ENCODE results near the gene GNAZ.

The GNAZ gene

GRCh38 chr22:23138584-23139435 is 68.5 kb downstream of the GNAZ start:
- intact Hi-C loops (cut with DNase I; ENCODE audit: low total_unique reads), result no loop called here

DNA sequence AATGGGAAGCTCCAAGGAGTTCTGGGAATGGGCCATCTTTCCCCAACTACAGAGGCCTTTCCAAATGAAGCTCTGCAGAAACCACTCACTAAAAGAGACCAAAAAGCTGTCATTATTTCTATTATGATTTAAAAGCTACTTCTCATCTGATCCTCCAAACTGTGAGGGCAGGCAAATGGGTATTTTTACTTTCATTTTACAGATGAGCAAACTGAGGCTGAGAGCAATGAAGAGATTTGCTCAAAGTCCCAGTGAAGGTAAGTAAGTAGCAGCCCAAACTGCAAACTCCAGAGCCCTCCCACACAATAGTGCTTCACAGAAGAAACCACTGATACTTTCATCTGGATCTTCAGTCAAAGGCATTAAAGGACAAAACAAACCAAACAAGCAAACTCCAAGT is 70.1 kb downstream of the GNAZ start:
- Histone ChIP-seq H3K27me3 (no peaks in the 10 kb centered on the region), H3K4me1 (peaks cover 0 to 25% (median 14%) of the 10 kb centered on the region in 4 donors), H3K27ac (no peak overlapping the region), H3K36me3 (no peaks in the 10 kb centered on the region), H3K9me3 (no peaks in the 10 kb centered on the region), H3K4me3 (no peak overlapping the region)
- intact Hi-C loops (cut with DNase I; ENCODE audit: low total_unique reads), result no loop called here
- no peak for TF ChIP-seq CTCF (IDR thresholded peaks at IDR 0.05)
- no peak for DNase-seq

More at GRCh38 chr22:23138584-23139435, 68.5 kb downstream of the GNAZ start:
- Histone ChIP-seq H3K27me3 (no peaks in the 10 kb centered on the region), H3K36me3 (no peaks in the 10 kb centered on the region), H3K4me1 (peaks cover 0 to 14% (median 6%) of the 10 kb centered on the region in 4 donors), H3K9me3 (no peaks in the 10 kb centered on the region), H3K27ac (no peak overlapping the region), H3K4me3 (no peak overlapping the region)
- TF ChIP-seq CTCF (IDR thresholded peaks at IDR 0.05), result no peak
- no peak for DNase-seq

DNA sequence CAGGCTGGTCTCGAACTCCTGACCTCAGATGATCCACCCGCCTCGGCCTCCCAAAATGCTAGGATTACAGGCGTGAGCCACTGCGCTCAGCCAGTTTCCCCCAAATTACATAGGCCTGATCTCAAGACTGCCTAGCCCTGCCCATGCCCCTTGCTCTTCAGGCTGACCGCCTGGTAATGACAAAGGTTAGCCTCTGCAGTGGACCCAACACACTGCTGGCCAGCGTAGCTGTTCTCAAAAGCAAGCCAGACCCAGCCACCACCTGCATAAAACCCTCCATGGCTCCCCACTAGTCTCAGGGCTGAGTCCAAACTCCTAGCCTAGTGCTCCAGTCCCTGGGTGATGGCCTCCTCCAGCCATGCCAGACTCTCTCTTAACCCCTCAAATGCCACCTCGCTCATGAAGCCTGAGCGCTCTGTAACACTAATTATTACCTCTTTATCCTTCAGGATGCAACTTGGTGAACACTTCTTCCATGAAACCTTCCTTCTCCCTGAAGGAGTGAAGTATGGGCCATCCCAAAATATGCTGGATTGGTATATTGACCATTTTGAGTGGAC is 72.3 kb downstream of the GNAZ start:
- Histone ChIP-seq H3K27me3 (no peaks in the 10 kb centered on the region), H3K27ac (no peak overlapping the region), H3K36me3 (no peaks in the 10 kb centered on the region), H3K4me1 (peaks cover 0 to 47% (median 19%) of the 10 kb centered on the region in 4 donors), H3K4me3 (no peak overlapping the region), H3K9me3 (no peaks in the 10 kb centered on the region)
- TF ChIP-seq CTCF (IDR thresholded peaks at IDR 0.05), result no peak
- DNase-seq, result no peak
- intact Hi-C loops (cut with DNase I; ENCODE audit: low total_unique reads), result no loop called here

GRCh38 chr22:23143119-23143518 is 72.8 kb downstream of the GNAZ start:
- H3K27ac ChIP-seq, result no peak overlapping the region

GRCh38 chr22:23144432-23144831 is 74.1 kb downstream of the GNAZ start:
- DNase-seq, result no peak
- Histone ChIP-seq H3K4me1 (peaks cover 0 to 56% (median 28%) of the 10 kb centered on the region in 4 donors), H3K4me3 (peak overlapping the region; percentile 41 to 55)

More at GRCh38 chr22:23143119-23143518, 72.8 kb downstream of the GNAZ start:
- no peaks in the 10 kb centered on the region for H3K9me3 ChIP-seq
- H3K36me3 ChIP-seq, result no peaks in the 10 kb centered on the region
- H3K4me3 ChIP-seq, result no peak overlapping the region
- intact Hi-C loops (cut with DNase I; ENCODE audit: low total_unique reads), result no loop called here
- TF ChIP-seq CTCF (IDR thresholded peaks at IDR 0.05), result no peak
- H3K4me1 ChIP-seq, result peaks cover 0 to 51% (median 24%) of the 10 kb centered on the region in 4 donors
- DNase-seq, result no peak
- no peaks in the 10 kb centered on the region for H3K27me3 ChIP-seq

More at GRCh38 chr22:23144432-23144831, 74.1 kb downstream of the GNAZ start:
- Histone ChIP-seq H3K9me3 (no peaks in the 10 kb centered on the region), H3K36me3 (no peaks in the 10 kb centered on the region), H3K27ac (peak overlapping the region; percentile 64 to 80), H3K27me3 (no peaks in the 10 kb centered on the region)
- intact Hi-C loops (cut with DNase I; ENCODE audit: low total_unique reads), result no loop called here
- TF ChIP-seq CTCF (IDR thresholded peaks at IDR 0.05), result no peak

Measured in tibial artery (tissue), 4 donors.